ENCODE measurements around the gene CEP63.
A peak's percentile ranks its signal among the peaks of the same experiment; 100 is the strongest.

CEP63 gene

GRCh38 chr3:134485718-134486576, at the start of gene CEP63, which contains the start of gene ANAPC13:
TSS of gene CEP63 (plus strand) at chr3:134486057. CDS start at chr3:134495321, 9,264 bp downstream.
TSS of gene ANAPC13 (minus strand) at chr3:134485985. CDS start at chr3:134482904, 3,081 bp downstream.
- DNase-seq (ENCODE audit: low spot score), result peak; percentile 94

GRCh38 chr3:134437211-134437752, 48.6 kb upstream of the CEP63 start:
- DNase-seq (ENCODE audit: low spot score), result no peak

GRCh38 chr3:134441321-134441720, 44.5 kb upstream of the CEP63 start:
- DNase-seq (ENCODE audit: low spot score), result no peak

DNA sequence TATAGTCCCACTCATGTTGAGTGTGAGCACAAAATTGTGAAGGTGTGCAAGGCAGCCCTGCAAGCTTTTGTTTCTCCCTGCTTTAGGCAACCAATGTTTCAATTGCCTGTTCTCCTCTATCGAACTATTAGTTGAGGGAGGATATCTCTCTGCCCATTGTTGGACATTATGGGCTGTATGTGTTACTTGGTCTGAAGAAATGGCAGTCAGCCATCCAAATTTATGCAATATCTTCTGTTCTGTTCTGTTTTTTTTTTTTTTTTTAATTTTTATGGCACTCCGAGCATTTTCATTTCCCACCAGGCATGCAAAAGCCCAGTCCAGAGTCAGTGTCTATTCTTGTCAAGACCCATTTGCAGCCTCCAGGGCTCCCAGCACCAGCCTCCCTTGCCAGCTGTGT, 44.0 kb upstream of the CEP63 start:
- DNase-seq (ENCODE audit: low spot score), result no peak

DNA sequence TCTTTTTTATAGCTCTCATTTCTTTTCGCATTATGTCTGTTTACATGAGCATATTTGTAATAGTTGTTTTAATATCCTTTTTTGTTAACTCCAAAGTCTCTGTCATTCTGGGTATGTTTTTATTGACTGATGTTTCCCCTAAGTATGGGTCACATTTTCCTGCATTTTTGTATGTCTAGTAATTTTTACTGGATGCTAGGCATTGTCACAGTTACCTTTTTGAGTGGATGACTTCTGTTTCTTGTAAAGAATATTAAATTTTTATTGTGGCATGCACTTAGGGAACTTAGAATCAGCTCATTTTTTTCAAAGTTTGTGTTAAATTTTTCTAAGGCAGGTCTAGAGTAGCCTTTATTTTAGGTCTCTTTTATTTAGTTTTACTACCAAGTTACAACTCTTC, 40.8 kb upstream of the CEP63 start:
- DNase-seq (ENCODE audit: low spot score), result no peak

- no peak for DNase-seq (ENCODE audit: low spot score)
Measured at GRCh38 chr3:134445636-134446035, 40.2 kb upstream of the CEP63 start.

GRCh38 chr3:134446800-134447199, 39.1 kb upstream of the CEP63 start:
- peak; percentile 67 for DNase-seq (ENCODE audit: low spot score)

DNA sequence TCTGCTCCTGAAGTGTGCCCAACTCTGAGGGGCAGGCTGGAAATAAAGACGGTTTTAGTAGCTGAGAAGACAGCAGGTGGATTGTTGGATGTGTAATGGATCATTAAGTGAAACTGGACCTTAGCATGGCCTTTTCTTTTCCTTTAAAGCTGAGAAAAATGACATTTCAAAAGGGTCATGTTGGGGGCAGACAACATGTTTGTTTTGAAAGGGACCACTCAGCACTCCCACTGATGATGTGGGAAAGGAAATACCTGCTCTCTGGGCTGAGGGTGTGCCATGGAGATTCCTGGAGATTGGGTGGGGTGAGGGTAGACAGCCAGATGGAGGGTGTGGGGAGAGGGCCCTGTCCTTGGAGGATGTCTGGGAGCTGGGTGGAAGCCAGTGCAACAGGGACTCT, 38.5 kb upstream of the CEP63 start:
- no peak for DNase-seq (ENCODE audit: low spot score)

GRCh38 chr3:134448664-134449063, 37.2 kb upstream of the CEP63 start:
- no peak for DNase-seq (ENCODE audit: low spot score)

DNA sequence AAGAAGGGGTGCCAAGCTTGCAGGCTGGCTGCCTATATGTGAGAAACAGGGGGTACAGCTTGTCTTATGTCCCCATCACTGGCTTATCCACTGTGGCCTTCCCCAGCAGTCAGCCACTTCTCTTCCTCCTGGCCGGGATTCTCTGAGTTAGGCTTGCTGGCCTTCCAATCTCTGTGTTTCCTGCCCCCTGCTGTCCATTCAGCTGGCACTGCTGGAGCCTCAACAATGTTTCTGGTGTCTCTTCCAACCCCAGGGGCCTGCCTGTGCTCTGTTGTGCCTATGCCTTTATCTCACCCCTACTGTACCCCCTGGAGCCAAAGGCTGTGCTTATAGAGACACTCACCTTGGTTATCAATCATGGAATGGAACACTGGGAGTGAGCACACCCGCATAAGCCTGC, 36.6 kb upstream of the CEP63 start:
- peak; percentile 47 for DNase-seq (ENCODE audit: low spot score)

DNA sequence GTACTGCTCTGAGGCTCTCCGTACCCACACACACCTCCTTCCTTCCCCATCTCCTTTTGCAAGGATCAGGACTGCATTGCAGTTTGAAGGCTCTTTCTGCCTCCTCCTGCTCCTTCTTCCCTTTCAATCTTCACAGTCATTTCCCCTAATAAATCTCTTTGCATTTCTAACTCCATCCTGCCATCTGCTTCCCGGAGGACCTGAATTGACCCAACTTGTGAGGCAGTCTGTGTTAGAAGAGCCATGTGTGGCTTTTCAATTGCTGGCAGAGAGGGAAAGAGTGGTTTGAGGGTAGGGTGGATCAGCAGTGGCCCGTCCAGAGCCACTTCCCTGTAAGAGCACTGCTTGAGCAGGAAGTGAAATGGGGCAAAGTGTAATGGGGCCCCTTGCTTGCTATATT, 35.9 kb upstream of the CEP63 start:
- no peak for DNase-seq (ENCODE audit: low spot score)

DNA sequence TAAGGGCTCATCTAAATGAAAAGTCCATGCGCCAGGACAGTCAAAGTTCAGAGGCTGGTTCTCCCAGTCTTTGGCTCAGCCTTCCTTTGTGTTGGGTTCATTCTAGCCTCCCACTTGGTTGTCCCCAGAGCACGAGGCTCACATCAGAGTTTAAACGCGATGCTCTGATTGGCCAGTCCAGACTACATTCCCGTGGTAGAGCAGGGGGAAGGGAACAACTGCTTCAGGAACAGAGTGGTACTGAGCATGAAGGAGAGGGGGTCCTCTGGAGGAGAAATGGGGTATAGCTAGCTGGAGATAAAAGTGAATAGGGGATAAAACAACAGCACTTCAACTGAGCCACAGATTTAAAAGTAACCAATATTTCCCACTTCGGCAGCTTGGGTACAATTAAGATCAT, 32.2 kb upstream of the CEP63 start:
- DNase-seq (ENCODE audit: low spot score), result no peak

GRCh38 chr3:134457376-134458074, 28.3 kb upstream of the CEP63 start:
- no peak for DNase-seq (ENCODE audit: low spot score)

DNA sequence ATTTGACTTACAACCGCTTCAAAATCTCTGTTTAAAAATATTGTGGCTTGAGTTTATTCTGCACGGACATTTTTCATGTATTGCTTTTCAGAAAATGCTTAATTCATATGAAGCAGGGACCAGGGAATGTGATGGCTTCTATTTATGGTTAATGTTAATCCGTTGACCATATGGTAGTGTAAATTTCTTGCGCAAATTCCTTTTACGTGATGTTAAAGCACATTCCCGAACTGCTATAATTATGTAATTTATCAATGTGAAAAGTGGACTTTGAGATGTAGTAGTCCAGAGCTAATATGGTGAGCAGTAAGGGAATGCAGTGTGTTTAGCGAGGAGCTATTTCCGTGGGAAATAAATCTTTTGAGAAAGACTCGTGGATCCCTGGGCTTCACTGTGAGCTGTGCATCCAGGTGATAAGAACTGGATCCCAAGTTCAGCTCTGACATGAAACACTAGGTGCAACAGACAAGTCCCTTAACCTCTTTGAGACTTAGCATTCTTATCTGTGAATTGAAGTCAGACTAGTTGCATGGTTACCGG, 27.4 kb upstream of the CEP63 start:
- no peak for DNase-seq (ENCODE audit: low spot score)

GRCh38 chr3:134459562-134459961, 26.3 kb upstream of the CEP63 start:
- no peak for DNase-seq (ENCODE audit: low spot score)

- DNase-seq (ENCODE audit: low spot score), result peak; percentile 59
Measured at GRCh38 chr3:134460965-134461364, 24.9 kb upstream of the CEP63 start.

DNA sequence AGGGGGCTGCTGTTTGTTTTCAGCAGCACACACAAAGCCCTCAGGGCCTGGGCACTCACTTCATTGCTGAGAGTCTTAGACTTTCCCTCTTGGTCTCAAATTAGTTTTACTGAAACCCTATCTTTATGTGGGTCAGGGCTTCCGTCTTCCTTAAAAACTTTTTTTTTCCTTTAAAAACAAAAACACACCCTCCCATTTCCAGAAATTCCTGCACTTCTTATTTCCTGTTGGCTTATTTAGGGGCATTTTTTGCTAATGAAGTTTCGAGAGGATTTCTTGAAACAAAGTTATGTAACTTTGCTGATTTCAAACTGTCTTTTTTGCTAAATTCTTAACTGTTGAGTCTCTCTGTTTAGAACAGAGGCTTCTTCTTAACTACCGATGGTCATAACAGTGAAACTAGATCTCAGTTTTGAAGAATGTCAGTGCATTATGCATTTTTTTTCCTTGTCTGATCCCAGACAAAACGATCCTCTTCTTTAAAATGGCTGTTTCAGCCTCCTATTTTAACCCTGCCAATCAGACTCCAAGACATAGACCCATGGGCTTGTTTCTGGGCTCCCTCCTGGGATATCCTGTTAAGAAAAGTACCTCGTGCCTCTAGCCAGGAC, 23.4 kb upstream of the CEP63 start:
- DNase-seq (ENCODE audit: low spot score), result peak; percentile 32

- no peak for DNase-seq (ENCODE audit: low spot score)
Measured at GRCh38 chr3:134463676-134464063, 22.2 kb upstream of the CEP63 start.

DNA sequence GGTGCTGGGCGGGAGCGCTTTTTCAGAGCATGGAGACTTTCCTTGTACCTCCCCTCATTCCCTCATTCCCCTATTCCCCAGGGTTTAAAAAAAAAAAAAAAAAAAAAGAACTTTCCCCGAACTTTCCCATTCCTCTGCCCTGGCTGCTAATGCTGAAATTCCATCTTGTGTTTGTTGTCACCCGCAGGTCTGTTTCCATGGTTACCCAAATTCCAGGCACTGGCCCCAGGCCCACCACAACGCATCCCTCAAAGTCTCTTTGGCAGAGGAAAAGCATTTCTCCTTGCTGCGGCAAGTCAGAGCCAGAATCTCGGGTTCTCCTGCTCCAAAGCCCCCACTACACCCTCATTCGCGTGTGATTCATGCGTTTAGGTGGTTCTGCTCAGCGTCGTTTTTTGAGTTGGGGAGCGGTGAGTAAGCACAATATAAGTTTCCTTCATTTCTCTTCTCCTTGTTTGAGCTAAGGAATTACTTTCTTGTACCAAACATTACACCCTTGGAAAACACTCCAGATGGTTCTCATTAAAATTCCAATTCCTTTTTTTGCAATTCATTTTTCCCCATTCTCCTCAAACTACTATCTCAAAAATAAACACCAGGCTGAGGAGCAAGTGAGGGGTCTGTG, 21.7 kb upstream of the CEP63 start:
- peak; percentile 90 for DNase-seq (ENCODE audit: low spot score)

- DNase-seq (ENCODE audit: low spot score), result no peak
Measured at GRCh38 chr3:134464689-134465365, 21.0 kb upstream of the CEP63 start.

- DNase-seq (ENCODE audit: low spot score), result no peak
Measured at GRCh38 chr3:134466331-134466730, 19.5 kb upstream of the CEP63 start.

Measured in AG20443 (cell line).